Gastroesophageal sphincter (tissue), 4 donors: ENCODE measurements around the gene OR6C68. TPM values are rescaled to one million over a fixed set of nuclear protein-coding genes. Genes with fewer than 3 reads are reported as not detected.
"Not testable (repeated sequence)": the region's sequence is repeated elsewhere in the genome, so short reads cannot be mapped to it uniquely, and the experiment has no call there.

ENCODE experiments used
- ATAC-seq: fragments of 150-250 bp; one replicate; pipeline ENCODE4 v1.9.1; 2016; ENCODE audit warnings: mild to moderate bottlenecking, moderate library complexity
- H3K27ac ChIP-seq, 4 donors: fragments of 200-600 bp; sonication (generic) in 3 of 4; 1 replicate in 3 of 4; 2 replicates in 1 of 4; pipeline ENCODE4 v1.5.1; 2016 to 2019
- H3K27me3 ChIP-seq: fragments of 200-600 bp; sonication (generic); one replicate; pipeline ENCODE4 v1.5.1; 2019
- H3K36me3 ChIP-seq, 2 donors: fragments of 200-600 bp; sonication (generic); one replicate each; pipeline ENCODE4 v1.5.1; 2019; ENCODE audit warnings: control low read depth in 1 of 2
- H3K4me1 ChIP-seq, 3 donors: fragments of 200-600 bp; sonication (generic); 1 replicate in 2 of 3; 2 replicates in 1 of 3; pipeline ENCODE4 v1.5.1; 2016 to 2019; ENCODE audit warnings: control low read depth in 2 of 3
- H3K4me3 ChIP-seq, 2 donors: fragments of 200-600 bp; sonication (generic); one replicate each; pipeline ENCODE4 v1.5.1; 2019; ENCODE audit warnings: mild to moderate bottlenecking in 1 of 2, moderate library complexity in 1 of 2
- H3K9me3 ChIP-seq, 3 donors: fragments of 200-600 bp; sonication (generic); one replicate each; pipeline ENCODE4 v1.5.1; 2017 to 2019; ENCODE audit warnings: control low read depth in 2 of 3
- CTCF ChIP-seq, 4 experiments: fragments of 200-600 bp in 2 of 4; fragments of 450-650 bp in 2 of 4; sonication (generic) in 1 of 4; IDR thresholded peaks; one replicate each; pipeline ENCODE4 v1.5.1; 2017 to 2019; ENCODE audit warnings: antibody characterized with exemption in 4 of 4, mild to moderate bottlenecking in 2 of 4, moderate library complexity in 2 of 4
- EP300 ChIP-seq: sonication (generic); formaldehyde crosslinking; IDR thresholded peaks from one replicate; pipeline ENCODE4 v1.6.1; 2017; ENCODE audit warnings: antibody characterized with exemption, mild to moderate bottlenecking
- POLR2A ChIP-seq, 2 donors: fragments of 450-650 bp; IDR thresholded peaks; one replicate each; pipeline ENCODE4 v1.6.1; 2017; ENCODE audit warnings: antibody characterized with exemption in 2 of 2, mild to moderate bottlenecking in 2 of 2, moderate library complexity in 1 of 2
- POLR2AphosphoS5 ChIP-seq: sonication (generic); formaldehyde crosslinking; IDR thresholded peaks from one replicate; pipeline ENCODE4 v1.6.1; 2017; ENCODE audit warnings: antibody characterized with exemption
- WGBS, 2 donors: methylation state at CpG; one replicate each; pipeline ENCODE4 v1.1.5; 2018; ENCODE audit warnings: low coverage in 1 of 2; 5-methylcytosine and 5-hydroxymethylcytosine counted together
- total RNA-seq, 4 donors: library from RNA; depleted of rRNA; stranded (reverse); fragments of >200 nt; gene quantifications; one replicate each; pipeline ENCODE4 v1.1.0, GENCODE V29; 2016

Gene OR6C68
- total RNA-seq = not detected

GRCh38 chr12:55492078-55492477, at the start of gene OR6C68:
OR6C68 (plus strand) TSS chr12:55492378; CDS start chr12:55492378, 0 bp downstream.
- TF ChIP-seq POLR2A (IDR thresholded peaks at IDR 0.05) (no peak), EP300 (no peak), POLR2AphosphoS5 (no peak), CTCF (IDR thresholded peaks at IDR 0.05) (no peak)
- WGBS, 2 donors = 52 to 54% methylated on average over 2 of the region's 2 CpGs
- no peaks in the 10 kb centered on the region for H3K4me1 ChIP-seq
- no peak within 1 kb of the TSS for H3K4me3 ChIP-seq
- H3K27ac ChIP-seq = no peak within 1 kb of the TSS
- no peaks in the 10 kb centered on the region for H3K9me3 ChIP-seq
- no peaks in the 10 kb centered on the region for H3K36me3 ChIP-seq
- no peak for ATAC-seq
- H3K27me3 ChIP-seq = no peaks in the 10 kb centered on the region

- TF ChIP-seq EP300 = no peak
- no peak within 1 kb of the TSS for H3K27ac ChIP-seq
- H3K4me3 ChIP-seq = no peak within 1 kb of the TSS
- no peaks in the 10 kb centered on the region for H3K36me3 ChIP-seq
- ATAC-seq = no peak
- H3K27me3 ChIP-seq = no peaks in the 10 kb centered on the region
- peaks cover 0 to 18% (median 0%) of the 10 kb centered on the region in 3 donors for H3K9me3 ChIP-seq
- H3K4me1 ChIP-seq = no peaks in the 10 kb centered on the region
- WGBS, 2 donors = 64 to 70% methylated on average over 2 of the region's 2 CpGs
These were observed 48.4 kb upstream of the OR6C68 start, which contains the start of gene OR6C2 for GRCh38 chr12:55443776-55444175. OR6C2 (plus strand) TSS chr12:55444076; CDS start chr12:55452214, 8,138 bp downstream.

GRCh38 chr12:55445357-55445756, 46.8 kb upstream of the OR6C68 start:
- no peaks in the 10 kb centered on the region for H3K36me3 ChIP-seq
- WGBS, 2 donors = 86 to 100% methylated on average over 1 of the region's 1 CpG
- peaks cover 0 to 15% (median 0%) of the 10 kb centered on the region in 3 donors for H3K9me3 ChIP-seq
- TF ChIP-seq POLR2A (IDR thresholded peaks at IDR 0.05) (no peak), POLR2AphosphoS5 (no peak), CTCF (IDR thresholded peaks at IDR 0.05) (no peak), EP300 (no peak)
- no peaks in the 10 kb centered on the region for H3K27me3 ChIP-seq
- H3K4me3 ChIP-seq = no peak overlapping the region
- no peak for ATAC-seq
- no peak overlapping the region for H3K27ac ChIP-seq
- no peaks in the 10 kb centered on the region for H3K4me1 ChIP-seq

- Histone ChIP-seq H3K4me1 (no peaks in the 10 kb centered on the region), H3K9me3 (peaks cover 0 to 5% (median 0%) of the 10 kb centered on the region in 3 donors), H3K27ac (no peak overlapping the region), H3K4me3 (no peak overlapping the region), H3K36me3 (no peaks in the 10 kb centered on the region), H3K27me3 (no peaks in the 10 kb centered on the region)
- WGBS, 2 donors = 74 to 80% methylated on average over 1 to 5 of the region's 5 CpGs
- TF ChIP-seq POLR2A (IDR thresholded peaks at IDR 0.05) (no peak), CTCF (IDR thresholded peaks at IDR 0.05) (no peak), POLR2AphosphoS5 (no peak), EP300 (no peak)
- no peak for ATAC-seq
These were observed 45.9 kb upstream of the OR6C68 start for GRCh38 chr12:55446326-55446725.

- ATAC-seq = no peak
- H3K36me3 ChIP-seq = no peaks in the 10 kb centered on the region
These were observed 43.4 kb upstream of the OR6C68 start for GRCh38 chr12:55448825-55449224.

GRCh38 chr12:55464926-55465325, 27.3 kb upstream of the OR6C68 start:
- WGBS, 2 donors = 89% methylated on average over 1 of the region's 1 CpG; no CpG with 5 or more reads in 1 of the 2 donors
- ATAC-seq, H3K36me3 ChIP-seq, H3K4me3 ChIP-seq, H3K4me1 ChIP-seq, H3K27me3 ChIP-seq, H3K9me3 ChIP-seq, H3K27ac ChIP-seq: not testable (repeated sequence)

More at GRCh38 chr12:55448825-55449224, 43.4 kb upstream of the OR6C68 start:
- Histone ChIP-seq H3K4me1 (no peaks in the 10 kb centered on the region), H3K4me3 (no peak overlapping the region), H3K9me3 (no peaks in the 10 kb centered on the region), H3K27me3 (no peaks in the 10 kb centered on the region), H3K27ac (no peak overlapping the region)
- TF ChIP-seq POLR2AphosphoS5 (no peak), EP300 (no peak), CTCF (IDR thresholded peaks at IDR 0.05) (no peak), POLR2A (IDR thresholded peaks at IDR 0.05) (no peak)
